NCI-H748 (cell line): ENCODE results near the gene NMNAT1.
"Not testable (repeated sequence)": the region's sequence is repeated elsewhere in the genome, so short reads cannot be mapped to it uniquely, and the experiment has no call there.

Experiments
- DNase-seq: peaks from one replicate; lab custom pipeline; 2025; ENCODE audit not compliant: unreplicated experiment; lab: John Stamatoyannopoulos, UW

NMNAT1 gene

GRCh38 chr1:9942939-9943788 is at the start of gene NMNAT1, which contains the start of gene LZIC:
Gene NMNAT1 (plus strand): TSS chr1:9943475. CDS start chr1:9972074, 28,599 bp downstream.
Gene LZIC (minus strand): TSS chr1:9943391. CDS start chr1:9936619, 6,772 bp downstream.
- peak; percentile 88 for DNase-seq

GRCh38 chr1:9894115-9894514 is 49.2 kb upstream of the NMNAT1 start:
- no peak for DNase-seq

GRCh38 chr1:9900142-9901043 is 42.9 kb upstream of the NMNAT1 start:
- no peak for DNase-seq

DNA sequence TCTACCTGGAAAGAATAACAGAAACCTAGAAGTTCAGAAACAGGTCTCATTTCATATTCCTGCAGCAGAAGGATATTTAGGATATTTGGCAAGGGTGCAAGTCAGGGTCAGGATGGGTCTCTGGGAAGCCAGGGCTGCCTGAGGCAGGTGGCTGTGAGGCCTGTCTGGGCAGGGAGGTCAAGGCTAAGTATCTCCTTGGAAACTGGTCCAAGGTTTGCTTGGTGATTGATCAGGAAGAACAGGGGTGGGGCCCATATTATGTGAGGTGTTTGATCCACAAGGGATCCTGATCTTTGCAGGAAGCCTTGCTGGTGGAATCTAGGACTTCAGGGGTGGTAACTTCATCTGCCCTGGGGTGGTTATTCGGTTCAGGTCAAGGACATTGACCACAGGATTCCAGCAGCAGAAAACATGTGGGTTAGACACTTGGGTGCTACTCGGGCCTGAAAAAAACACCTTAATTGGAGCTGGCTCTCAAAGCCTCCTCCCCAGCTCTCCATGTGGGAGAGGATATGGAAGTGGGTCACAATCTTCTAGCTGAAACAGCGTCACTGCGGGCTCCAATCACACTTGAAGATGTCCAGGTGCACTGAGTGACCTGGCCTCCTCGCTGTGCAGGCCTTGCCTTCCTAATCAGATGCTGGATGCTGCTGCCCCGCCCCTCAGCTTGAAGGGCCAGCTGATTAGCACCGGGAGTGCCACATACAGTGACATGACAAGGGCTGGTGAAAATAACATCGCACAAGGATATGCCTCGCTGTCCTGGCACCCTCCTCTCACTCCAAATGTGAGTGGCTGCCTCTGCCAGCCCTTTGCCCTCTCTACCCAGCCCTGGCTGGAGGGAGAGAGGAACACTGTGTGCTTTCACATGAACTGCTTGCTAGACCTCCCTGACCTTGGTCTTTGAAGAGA is 41.9 kb upstream of the NMNAT1 start:
- DNase-seq, result no peak

GRCh38 chr1:9902060-9902452 is 41.2 kb upstream of the NMNAT1 start:
- DNase-seq, result no peak

DNA sequence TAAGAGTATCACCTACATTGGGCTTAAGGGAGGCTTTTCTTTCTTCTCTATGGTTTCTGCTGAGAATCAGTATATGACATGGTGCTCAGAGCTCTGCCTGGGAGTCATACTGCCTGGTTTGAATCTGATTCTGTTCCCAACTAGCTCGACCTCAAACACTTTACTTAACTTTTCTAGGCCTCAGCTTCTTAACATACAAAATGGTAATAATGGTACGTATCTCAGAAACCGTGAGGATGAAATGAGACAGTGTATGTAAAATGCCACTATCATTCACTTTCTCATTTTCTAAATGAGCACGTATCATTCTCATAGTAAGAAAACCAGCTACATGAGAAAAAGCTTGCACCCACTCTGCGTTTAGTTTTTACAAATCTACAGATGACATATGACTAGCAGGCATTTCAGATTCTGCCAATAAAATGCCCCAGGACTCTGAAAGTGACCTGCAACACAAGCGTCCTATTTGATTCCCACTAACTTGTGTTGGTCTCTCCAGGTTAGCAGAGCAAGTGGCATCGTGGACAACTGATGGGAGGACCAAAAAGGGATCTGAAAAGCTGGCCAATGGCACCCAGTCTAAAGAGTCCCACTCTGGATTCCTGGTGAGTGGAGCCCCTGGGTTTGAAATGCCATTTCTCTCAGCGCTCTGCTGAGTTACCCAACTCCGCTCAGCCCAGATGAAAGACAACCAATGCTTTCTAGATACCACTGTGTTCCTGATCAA is 39.3 kb upstream of the NMNAT1 start:
- no peak for DNase-seq

GRCh38 chr1:9904596-9904995 is 38.7 kb upstream of the NMNAT1 start:
- no peak for DNase-seq

DNA sequence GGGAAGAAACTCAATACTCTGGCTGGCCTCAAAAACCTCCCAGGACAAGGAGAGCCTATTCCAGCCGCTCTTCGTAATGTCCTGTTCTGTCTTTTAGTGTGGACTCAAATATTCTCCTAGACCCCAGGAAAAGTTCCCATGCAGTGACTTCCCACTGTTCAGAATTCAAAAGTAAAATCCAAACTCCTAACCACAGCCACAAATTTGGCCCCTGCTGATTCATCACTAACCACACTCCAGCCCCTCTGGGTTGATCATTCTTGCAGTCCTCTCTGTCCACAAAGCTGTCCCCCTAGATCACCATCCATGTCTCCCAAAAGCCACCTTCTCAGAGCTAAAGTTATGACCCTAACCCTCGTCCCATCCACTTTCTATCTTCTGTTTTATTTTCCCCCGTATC is 38.3 kb upstream of the NMNAT1 start:
- DNase-seq, result no peak

GRCh38 chr1:9906466-9906865 is 36.8 kb upstream of the NMNAT1 start:
- DNase-seq, result no peak

DNA sequence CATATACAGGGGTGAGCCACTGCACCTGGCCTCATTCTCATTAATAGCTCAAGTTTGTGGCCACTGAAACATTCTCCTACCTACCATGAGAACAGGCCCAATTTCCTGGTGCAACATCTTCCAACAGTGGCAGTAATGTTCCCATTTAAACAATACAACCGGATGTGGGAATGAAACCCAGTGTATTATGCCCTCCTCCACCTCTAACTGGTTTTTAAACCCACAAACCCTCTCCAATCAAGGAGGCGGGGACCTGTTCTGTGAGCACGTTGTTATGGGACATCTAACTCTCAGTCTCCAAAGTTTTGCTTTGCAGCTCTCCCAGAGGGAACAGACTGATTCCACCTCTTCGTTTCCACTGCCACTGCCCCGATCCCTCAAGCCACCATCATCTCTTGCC is 35.8 kb upstream of the NMNAT1 start:
- no peak for DNase-seq

DNA sequence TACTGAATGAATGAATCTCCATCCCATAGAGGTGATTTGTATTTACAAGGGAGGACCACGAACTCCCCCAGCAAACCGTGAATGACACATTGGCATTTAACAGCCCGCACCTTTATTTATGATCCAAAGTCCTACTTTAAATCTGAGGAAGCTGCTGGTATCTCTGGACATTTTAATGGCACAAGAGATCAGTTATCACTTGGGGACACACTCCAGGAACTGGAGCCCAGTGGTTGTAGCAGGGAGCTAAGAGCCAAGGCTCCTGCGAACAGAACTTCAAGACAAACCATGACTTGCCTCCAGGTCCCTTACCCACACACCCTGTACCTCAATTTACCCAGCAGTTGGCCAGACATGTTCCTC is 34.4 kb upstream of the NMNAT1 start:
- DNase-seq, result no peak

GRCh38 chr1:9909234-9910046 is 33.8 kb upstream of the NMNAT1 start:
- peak; percentile 34 for DNase-seq

GRCh38 chr1:9910076-9910422 is 33.2 kb upstream of the NMNAT1 start, which contains the start of gene CTNNBIP1:
Gene CTNNBIP1 (minus strand): TSS chr1:9910269. CDS start chr1:9872064, 38,205 bp downstream.
- no peak for DNase-seq

DNA sequence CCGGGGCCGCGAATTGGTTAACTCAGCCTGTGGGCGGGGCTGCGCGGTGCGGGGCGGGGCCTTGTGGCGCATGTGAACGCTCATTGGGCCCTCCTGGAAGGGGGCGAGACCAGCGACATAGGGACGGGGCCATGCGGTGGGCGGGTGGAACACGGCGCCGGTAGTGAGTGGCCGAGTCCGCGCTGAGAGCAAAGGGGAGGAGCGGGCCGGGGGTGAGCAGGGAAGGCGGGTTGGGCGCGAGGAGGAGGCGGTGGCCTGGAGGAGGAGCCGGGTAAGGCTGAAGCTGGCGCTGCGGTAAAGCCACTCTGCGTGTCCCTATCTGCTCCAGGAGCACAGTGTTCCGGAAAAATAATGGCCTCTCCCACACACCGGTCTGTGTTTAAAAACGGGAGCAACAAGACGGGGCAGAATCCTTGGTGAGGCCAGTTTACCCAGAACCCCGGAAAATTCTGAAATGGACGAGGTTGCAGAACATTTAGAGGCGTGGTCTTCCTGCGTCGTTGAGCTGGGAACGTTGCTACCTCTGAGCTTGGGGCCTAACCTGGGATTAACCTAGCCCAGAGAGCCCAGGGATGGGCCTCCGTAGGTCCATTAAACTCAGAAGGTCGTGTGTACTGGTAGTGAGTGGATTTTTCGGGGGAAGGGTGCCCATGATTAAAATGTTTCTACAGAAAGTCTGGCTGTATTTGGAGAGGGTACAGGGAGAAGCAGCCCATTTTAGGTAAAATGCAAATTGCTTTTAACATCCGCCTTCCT is 32.7 kb upstream of the NMNAT1 start:
- DNase-seq, result peak; percentile 96

GRCh38 chr1:9912264-9912936 is 30.9 kb upstream of the NMNAT1 start:
- DNase-seq, result no peak

DNA sequence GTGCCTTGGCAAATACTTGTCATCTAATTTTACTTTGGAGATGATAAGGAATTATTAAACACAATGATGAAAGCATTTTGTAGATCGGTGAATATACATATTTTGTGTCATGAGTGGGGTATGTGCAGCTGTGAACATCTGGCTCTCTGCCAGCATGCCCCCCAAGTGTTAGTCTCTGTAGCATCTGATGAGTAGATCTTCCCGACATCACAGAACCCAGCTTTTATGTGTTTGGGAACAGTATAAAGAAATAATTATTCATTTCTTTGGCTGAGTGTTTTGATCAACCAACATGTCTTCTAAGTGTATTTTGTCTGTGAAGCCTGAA is 28.7 kb upstream of the NMNAT1 start:
- DNase-seq, result no peak

- DNase-seq, result no peak
Measured at GRCh38 chr1:9916452-9916851, 26.8 kb upstream of the NMNAT1 start.

DNA sequence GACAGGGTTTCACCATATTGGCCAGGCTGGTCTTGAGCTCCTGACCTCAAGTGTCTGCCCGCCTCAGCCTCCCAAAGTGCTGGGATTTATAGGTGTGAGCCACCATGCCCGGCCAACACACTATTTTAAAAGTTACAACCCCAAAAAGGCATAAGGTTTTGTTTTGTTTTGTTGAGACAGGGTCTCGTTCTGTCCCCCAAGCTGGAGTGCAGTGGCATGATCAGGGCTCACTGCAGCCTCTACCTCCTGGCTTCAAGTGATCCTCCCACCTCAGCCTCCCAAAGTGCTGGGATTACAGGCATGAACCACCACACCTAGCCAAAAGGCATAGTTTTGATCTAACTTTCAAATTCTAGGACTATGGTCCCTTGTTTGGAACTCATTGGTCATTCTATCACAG is 25.8 kb upstream of the NMNAT1 start:
- not testable (repeated sequence) for DNase-seq
